HG02623 (cell line): ENCODE results near the gene MTCL3.

Experiments
- ATAC-seq: cut with Tn5 transposase; IDR thresholded peaks from one replicate; pipeline ENCODE4 v1.9.1; 2021; ENCODE audit warnings: moderate library complexity; ENCODE audit not compliant: unreplicated experiment

Gene MTCL3

DNA sequence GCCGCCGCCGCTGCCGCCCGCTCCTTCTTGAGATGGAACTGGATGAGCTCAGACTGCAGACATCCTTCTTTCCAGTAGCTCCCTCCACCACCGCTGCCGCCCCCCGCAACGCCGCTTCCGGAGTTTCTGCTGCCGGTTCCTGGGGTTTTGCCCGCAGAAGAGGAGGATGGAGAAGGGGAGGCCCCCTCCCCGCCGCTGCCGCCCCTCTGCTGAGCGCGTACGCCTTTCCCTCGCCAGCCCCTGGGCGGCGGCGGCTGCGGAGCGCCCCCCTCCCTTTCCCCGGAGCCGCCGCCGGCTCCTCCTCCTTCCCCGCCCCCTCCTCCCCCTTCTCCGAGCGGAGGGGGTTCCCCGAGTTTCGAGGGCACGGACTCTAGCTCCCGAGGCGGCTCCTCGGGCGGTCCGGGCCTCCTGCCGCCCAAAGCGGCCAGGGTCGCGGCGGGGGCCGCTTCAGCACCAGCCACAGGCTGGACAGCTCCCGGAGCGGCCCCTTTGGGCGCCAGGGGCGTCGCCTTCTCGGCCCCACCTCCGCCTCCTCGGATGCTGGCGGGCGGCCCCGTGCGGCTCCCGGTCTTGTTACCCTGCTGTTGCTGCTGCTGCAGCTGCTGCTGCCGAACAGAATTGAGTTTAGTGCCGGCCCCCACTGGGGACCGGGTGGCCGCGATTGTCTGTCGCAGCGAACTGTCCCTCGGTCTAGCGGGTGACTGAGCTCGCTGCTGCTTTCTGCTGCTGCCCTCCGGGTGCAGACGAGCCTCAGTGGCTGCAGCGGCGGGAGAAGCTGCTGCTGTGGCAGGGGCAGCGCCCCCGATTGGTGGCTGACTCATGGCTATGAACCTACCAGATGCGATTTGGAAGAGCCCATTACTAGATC lies 3.1 kb downstream of the MTCL3 start:
- ATAC-seq, result peak; percentile 61

DNA sequence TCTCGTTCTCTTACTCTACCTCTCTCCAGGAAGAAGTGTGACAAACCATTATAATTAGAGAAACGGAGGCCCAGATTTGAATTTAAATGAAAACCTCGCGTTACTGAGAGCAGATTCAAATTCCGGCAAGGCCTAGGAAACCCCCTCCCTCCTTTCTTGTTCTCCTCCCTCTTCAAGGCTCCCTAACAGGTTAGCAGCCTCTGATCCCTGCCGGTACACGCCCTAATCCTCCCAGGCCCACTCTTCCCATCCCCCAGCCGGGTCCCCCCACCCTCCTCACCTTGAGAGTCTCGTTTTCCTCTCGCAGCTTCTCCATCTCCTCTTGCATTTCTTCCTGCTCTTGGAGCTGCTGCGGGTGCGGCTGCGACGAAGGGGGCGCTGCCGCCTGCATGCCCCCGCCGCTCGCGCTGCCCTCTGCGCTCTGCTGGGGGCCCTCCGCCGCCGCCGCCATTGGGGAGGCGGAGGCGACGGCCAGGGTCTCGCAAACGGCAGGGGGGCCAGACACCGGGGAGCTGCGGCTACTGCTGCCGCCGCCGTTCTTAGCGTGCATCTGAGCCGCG lies 3.8 kb downstream of the MTCL3 start:
- ATAC-seq, result peak; percentile 1

DNA sequence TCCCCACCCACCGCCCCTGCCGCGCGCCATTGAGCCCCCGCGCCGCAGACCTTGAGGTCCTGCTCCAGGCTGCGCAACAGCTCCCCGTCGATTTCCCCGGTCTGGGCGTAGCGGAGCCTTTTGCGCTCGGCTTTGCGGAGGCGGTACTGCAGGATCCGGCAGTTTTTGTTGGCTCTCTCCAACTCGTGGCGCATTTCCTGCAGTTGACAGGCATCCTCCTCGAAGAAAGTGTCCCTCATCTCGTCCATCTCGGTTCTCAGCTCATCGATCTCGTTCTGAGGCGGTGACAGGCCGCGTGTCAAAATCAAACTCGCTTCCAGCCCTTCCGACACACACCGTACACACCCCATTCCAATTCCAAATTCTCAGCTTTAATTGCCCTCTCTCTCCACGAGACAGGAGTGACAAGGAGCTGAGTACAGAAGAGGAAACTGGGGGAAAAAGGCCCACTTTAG lies 4.3 kb downstream of the MTCL3 start:
- ATAC-seq, result no peak

DNA sequence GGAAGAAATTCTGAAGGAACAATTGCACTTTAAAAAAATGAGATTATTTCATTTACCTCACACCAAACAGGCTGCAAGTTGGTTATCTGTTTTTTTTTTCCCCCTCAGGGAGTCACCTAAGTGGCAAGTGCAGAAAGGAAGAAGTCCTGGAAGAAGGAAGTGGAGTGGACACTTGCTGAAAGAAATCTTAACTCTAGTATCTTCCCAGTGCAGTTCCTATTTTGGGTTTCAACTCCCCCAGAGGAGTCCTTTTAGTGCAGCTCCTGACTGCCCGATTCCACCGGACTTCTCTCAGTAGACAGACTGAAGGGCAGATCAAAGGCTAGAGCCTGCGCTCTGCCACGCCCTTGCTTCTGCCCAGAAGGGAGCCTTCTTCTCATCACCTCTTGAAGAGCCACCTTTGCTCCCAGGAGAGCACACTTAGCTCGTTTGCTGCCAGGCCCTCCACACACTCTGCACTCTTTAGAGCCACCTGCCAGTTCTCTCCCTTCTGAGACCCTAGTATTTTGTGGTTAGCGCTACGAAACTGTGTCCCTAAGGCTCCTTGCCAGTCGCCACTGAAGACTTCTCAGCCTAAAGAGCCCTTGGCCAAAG lies 4.9 kb downstream of the MTCL3 start:
- no peak for ATAC-seq

DNA sequence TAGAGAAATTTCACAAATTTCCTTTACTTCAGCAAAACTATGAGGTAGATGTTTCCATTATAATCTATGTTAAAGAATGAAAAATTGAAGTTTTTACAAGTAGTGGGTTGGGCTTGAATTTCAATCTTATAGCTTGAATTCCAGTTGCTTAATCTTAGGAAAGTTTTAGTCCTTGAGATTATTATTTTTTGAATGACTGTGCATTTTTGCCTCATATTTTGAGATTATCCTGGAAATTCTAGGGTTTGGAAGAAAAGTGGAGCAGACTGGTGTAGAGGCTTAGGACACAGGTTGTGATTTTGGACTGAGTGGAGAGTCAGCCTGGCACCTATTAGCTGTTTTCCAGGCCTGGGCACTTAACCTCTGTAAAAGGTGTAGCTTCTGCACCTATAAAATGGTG lies 5.7 kb downstream of the MTCL3 start:
- ATAC-seq, result no peak

DNA sequence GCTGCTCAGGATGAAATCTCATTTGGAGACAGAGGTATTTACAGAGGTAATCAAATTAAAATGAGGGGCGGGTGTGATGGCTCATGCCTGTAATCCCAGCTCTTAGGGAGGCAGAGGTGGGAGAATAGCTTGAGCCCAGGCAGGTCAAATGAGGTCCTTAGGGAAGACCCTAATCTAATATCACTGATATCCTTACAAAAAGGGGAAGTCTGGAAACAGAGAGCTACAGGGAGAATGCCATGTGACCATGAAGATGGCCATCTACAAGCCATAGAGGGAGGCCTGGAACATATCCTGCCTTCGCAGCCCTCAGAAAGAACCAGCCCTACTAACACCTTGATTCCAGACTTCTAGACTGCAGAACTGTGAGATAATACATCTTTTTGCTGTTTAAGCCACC lies 8.3 kb downstream of the MTCL3 start:
- no peak for ATAC-seq

DNA sequence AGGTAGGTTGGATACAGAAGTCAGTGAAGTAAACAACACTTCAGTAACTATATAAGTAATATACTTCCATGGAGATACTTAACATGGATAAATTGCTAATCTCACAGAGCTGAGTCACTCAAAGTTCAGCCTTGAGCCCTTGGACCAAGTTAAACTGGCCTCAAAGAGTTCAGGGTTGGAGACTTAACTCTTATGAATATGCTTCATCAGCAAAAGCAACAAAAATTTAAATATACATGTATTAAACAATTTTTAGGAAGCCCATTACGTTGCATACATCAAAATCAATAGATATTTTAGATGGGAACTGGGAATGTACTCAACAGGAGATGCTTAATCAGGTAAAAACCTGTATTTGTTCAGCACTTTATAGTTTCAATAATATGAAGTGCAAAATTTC lies 12.2 kb downstream of the MTCL3 start:
- ATAC-seq, result no peak

DNA sequence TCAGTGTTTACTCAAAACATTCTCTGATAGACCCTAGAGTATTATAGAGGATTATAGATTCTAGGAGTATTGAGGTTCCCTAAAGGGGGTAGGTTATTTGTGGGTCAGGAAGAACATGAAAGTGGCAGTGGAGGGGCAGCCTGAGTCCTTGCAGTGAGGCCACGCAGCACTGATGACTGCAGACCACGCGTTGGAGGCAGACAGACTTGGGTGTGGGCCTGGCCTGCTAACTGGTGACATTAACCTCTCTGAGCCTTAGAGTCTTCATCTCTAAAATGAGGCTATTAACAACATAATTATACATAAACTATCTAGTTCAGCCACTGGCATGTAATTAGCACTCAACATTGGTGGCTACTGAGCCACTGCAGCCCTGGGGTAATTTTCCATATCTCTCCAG lies 16.1 kb downstream of the MTCL3 start:
- ATAC-seq, result no peak

DNA sequence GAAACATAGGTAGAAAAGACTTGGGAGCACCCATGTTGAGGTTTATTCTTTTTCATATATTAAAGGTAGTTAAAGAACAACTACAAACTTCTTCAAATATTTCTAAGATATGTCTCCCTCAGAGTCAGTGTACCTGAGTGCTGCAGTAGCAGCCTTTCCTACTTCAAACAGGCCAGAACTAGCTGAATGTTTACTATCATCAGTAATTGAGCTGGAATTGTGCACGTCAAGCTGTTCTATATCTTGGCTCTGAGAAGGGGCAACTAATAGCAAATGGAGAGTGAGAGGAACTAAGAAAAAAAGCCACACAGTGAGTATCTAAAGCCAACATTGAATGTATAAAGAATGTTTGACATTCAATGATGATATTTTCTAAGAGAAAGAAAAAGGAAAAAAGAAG lies 21.7 kb downstream of the MTCL3 start:
- ATAC-seq, result no peak

DNA sequence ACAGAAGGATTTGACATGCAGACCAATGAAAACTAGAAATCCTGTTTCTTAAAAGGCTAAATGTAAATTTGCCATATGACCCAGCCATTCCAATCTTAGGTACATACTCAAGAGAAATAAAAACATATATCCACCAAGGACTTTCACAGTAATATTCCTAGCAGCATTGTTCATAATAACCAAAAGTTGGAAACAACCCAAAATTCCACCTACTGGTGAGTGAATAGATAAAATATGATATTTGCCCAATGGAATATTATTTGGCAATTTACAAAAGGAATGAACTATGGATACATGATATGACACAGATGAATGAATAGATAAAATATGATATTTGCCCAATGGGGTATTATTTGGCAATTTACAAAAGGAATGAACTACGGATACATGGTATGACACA lies 22.7 kb downstream of the MTCL3 start:
- no peak for ATAC-seq

DNA sequence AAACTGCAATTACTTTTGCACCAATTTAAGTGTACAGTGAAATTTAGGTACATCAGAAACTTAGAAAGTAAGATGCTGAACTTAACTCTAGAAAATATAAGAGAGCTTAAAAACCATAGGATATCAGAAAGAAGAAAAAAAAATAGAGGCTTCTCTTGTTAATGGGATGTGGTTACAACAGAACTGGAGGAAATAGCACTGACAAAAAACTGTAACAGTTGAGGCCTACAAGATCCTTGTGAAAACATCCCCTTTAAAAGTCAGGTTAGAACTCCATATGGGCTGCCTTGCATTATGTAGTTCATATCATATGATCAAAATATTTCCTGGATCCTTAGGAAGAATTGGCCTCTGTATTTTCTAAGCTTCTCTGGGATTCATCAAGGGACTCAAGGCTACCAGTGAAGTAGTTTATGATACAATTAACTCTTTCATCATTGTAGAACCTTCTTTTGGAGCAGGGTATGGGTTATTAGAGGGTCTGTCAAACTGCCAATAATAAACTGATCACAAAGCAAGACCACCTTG lies 24.8 kb downstream of the MTCL3 start:
- no peak for ATAC-seq

DNA sequence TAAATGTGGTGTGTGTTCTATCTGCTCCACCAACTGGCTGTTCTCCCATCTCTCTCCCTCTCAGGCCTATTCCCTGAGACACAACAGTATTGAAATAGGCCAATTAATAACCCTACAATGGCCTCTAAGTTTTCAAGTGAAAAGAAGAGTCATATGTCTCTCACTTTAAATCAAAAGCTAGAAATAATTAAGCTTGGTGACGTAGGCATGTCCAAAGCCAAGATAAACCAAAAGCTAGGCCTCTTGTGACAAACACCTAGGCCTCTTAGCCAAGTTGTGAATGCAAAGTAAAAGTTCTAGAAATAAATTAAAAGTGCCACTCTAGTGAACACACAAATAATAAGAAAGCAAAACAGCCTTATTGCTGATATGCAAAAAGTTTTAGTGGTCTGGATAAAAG lies 29.9 kb downstream of the MTCL3 start:
- ATAC-seq, result no peak

DNA sequence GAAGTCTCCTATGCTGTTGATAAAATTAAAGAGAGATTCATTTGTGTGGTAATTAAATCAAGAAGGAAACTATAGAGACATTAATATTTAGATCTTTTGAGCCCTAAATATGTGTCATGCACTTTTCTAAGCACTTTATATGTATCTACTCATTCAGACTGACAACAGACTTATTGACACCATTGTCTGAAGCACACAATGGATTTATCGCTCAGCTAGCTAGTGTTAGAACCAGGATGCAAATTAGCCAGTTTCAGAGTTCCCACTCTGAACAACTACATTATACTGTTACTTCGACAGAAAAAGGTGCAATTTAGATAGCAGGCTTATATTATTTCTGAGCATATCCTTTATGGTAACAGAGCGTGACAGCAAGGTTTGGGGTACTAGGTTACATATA lies 32.2 kb downstream of the MTCL3 start:
- ATAC-seq, result no peak

DNA sequence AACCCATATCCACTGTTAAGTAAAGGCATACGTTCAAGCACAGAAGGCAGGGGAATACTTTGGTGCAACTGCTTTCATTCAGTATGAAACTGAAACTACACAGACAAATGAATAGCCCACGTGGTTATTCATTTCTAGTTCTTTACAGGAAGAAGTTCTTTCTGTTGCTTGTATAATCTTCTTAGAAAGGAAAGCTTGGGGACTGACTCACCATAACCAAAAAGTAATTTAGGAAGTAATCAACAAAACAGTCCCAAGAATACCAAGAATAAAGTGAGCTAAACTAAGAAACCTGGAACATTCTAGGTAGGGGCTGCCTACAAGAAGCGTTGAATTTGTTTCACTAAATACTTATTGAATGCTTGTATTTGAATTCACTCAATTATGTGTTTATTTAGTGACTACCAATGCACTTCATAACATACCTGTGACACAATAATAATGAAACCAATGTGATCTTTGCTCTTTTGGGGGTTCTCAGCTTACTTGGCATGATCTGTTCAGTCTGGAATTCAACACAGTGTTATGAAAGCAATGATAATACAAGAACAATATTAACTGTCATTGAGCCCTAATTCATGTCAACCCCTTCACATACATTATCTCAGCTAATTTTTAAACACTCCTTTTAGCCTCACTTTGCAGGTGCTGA lies 34.8 kb downstream of the MTCL3 start:
- ATAC-seq, result peak; percentile 99

DNA sequence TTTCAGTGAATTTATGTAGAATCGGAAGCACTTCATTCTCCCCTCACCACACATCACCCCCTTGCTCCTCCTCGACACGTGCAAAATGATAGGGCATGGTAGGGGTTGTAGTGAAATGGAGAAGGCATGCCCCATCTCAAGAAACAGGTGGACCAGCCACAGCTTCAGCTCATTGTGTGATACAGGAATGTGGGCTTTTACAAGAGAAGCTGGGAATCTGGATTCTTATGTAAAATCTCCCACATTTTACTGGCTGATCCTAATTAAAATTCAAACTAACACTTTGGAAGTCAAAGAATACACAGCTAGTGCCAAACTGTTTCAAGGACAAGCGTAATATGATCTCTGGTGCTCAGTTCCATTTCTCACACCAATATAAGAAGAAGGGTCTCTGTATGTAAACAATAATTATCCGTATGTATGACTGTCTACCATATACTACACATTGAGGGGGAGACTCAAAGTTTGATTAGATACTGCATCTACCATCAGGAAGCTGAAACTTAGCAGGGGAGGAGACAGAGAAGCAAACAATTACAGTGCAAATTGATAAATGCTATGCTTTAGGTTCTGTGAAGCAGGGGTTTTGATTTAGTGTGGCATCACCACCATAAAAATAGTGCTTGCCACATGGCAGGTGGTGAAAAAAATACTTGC lies 35.6 kb downstream of the MTCL3 start:
- ATAC-seq, result peak; percentile 11

DNA sequence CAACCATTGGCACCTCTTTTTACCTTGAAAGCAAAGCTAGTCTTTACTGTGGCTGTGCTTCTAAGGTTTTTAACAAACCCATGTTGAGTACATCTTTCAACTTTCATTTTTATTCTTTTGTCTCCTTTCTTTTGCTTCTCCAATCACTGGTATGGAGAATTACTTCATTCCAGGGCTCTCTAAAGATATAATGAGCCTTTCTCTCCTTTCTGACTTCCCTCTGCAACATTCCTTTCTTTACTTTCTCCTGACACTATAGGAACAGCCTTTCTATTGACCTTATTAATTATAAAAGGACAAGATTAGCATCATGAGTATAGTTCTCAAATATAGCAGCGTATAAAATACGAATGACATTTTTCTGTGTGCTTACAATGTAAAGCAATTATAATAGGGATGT lies 36.8 kb downstream of the MTCL3 start:
- ATAC-seq, result no peak

DNA sequence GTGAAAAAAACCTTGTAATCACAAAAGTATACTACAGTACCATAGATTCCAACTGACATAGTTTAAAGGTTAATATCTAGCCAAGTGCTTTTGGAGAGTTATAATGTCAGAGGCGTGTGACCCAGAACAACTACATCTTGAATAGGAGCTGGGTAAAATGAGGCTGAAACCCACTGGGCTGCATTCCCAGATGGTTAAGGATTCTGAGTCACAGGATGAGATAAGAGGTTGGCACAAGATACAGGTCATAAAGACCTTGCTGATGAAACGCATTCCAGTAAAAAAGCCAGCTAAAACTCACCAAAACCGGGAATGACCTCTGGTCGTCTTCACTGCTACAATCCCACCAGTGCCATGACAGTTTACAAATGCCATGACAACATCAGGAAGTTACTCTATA lies 37.5 kb downstream of the MTCL3 start:
- no peak for ATAC-seq

DNA sequence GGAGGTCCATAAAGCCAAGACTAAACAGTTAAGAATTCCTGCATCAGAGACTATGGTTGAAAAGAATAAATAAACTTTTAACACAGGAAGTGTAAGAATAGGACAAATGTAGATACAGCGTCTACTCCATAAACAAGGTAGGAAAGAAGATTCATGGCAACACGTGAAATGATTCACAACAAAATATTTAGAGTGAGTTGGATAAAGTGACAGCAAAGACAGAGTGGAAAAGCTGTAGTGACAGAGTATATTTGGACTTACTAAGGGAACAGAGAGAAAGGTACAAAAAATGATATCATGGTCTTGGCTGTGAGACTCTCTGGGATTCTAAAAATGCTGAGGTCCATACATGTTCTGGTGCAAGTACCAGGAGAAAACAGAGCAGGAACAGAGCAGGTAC lies 38.0 kb downstream of the MTCL3 start:
- no peak for ATAC-seq

DNA sequence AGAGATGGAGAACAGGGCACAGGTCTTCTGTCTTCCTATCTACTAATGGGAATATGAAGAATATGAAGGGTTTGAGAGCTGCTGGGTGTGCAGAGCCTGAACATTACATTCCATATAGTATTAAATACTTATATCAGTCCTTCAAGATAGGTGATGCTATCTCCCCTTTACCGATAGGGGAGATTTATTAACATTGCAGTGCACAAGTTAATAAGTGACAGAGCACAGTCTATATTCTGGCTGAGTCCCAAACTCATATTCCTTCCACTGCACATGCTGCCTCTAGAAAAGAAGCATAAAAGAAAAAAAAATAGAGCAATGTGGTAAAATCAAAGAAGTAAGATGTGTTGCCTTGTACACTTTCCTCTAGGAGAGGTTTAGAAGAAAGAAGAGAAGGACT lies 41.5 kb downstream of the MTCL3 start:
- no peak for ATAC-seq

DNA sequence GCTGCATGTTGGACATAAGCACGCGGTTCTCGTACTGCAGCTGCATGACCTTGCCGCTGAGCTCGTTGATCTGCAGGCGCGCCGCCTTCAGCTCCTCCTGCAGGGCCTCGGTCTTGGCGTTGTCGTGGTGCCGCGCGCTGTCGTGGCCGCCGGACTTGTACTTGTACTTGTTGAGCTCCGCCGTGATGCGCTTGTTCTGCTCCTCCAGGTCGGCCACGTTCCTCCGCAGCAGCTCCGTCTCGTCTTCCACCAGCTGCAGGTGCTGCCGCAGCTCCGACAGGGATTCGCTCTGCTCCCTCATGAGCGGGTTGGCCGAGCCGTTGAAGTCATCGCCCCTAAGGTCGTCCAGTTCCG lies 43.3 kb downstream of the MTCL3 start:
- ATAC-seq, result no peak

DNA sequence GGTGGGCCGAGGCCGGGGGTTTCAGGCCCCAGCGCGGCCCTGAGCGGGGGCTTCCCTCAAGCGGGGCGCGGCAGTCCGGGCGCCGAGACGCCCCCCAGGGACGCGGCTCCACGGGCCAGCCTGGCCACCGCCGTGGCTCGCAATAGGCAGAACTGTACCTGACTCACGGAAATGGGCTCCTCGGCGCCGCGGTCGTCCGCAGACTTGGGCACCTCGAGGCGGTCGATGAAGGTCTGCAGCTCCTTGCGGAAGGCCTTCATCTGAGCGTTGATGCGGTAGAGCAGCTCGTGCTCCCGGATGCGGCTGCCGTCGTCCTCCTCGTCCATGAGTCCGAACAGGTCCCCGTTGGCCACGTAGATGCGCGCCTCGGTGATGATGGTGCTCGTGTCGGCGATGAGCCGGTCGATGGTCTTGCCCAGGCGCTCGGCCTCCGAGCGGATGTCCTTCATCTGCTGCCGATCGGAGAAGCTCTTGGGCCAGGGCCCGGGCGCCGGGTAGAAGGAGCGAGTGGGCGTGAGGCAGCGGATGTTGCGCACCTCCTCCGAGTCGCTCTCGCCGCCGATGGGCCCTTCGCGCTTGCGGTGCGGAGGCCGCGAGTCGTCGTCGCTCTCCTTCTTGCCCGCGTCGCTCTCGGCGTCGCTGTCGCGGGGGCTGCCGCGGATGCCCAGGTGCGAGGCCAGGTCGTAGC lies 43.9 kb downstream of the MTCL3 start:
- ATAC-seq, result no peak
